ENCODE results near the gene SYPL1.

- TF ChIP-seq CTCF (IDR thresholded peaks at IDR 0.05) (peak in 1 of 6 experiments; percentile 4), POLR2A (IDR thresholded peaks at IDR 0.05) (peak in 1 of 2 donors; percentile 19)
Observed at GRCh38 chr7:106057962-106058927, 53.9 kb downstream of the SYPL1 start.

Measured in thyroid gland (tissue), 4 donors.